ENCODE results near the gene ACTA2. TPM values are rescaled to one million over a fixed set of nuclear protein-coding genes. Genes with fewer than 3 reads are reported as not detected.

Gene ACTA2
- total and polyA plus RNA-seq, 7 donors = 39.6 to 73.1 (median 56.6) TPM

GRCh38 chr10:88989423-88989822 is 36.9 kb upstream of the ACTA2 start:
- 47 to 64% (median 60%) methylated on average over 2 of the region's 2 CpGs for WGBS, 3 donors
- intact Hi-C loops (cut with DNase I) = loop anchor here in 1 of 2 donors (2.0 to 5.0 kb wide), 2 partner anchors 55 to 152 kb away; no protein-coding TSS in a partner anchor
- H3K4me3 ChIP-seq = peak overlapping the region; percentile 92

GRCh38 chr10:88987840-88988239 is 35.3 kb upstream of the ACTA2 start:
- H3K4me3 ChIP-seq = no peak overlapping the region
- no peak overlapping the region for H3K27ac ChIP-seq
- no peaks in the 10 kb centered on the region for H3K27me3 ChIP-seq (ENCODE audit: insufficient read depth in 3 of 3, low read length in 2 of 3)
- TF ChIP-seq, protein P1, sequence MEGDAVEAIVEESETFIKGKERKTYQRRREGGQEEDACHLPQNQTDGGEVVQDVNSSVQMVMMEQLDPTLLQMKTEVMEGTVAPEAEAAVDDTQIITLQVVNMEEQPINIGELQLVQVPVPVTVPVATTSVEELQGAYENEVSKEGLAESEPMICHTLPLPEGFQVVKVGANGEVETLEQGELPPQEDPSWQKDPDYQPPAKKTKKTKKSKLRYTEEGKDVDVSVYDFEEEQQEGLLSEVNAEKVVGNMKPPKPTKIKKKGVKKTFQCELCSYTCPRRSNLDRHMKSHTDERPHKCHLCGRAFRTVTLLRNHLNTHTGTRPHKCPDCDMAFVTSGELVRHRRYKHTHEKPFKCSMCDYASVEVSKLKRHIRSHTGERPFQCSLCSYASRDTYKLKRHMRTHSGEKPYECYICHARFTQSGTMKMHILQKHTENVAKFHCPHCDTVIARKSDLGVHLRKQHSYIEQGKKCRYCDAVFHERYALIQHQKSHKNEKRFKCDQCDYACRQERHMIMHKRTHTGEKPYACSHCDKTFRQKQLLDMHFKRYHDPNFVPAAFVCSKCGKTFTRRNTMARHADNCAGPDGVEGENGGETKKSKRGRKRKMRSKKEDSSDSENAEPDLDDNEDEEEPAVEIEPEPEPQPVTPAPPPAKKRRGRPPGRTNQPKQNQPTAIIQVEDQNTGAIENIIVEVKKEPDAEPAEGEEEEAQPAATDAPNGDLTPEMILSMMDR (IDR thresholded peaks at IDR 0.05) = no peak
- H3K36me3 ChIP-seq (ENCODE audit: insufficient read depth in 1 of 2, low read depth in 1 of 2) = no peaks in the 10 kb centered on the region
- DNase-seq (no peak), ATAC-seq (no peak)
- 47 to 83% (median 54%) methylated on average over 2 of the region's 2 CpGs for WGBS, 3 donors
- no peaks in the 10 kb centered on the region for H3K9me3 ChIP-seq
- intact Hi-C loops (cut with DNase I) = loop anchor here in 1 of 2 donors (2.0 to 5.0 kb wide), 2 partner anchors 53 to 151 kb away; no protein-coding TSS in a partner anchor
- no peaks in the 10 kb centered on the region for H3K4me1 ChIP-seq

More at GRCh38 chr10:88989423-88989822, 36.9 kb upstream of the ACTA2 start:
- no peak for ATAC-seq
- peak overlapping the region; percentile 79 for H3K27ac ChIP-seq
- no peak for DNase-seq
- H3K27me3 ChIP-seq (ENCODE audit: insufficient read depth in 3 of 3, low read length in 2 of 3) = no peaks in the 10 kb centered on the region
- H3K36me3 ChIP-seq (ENCODE audit: insufficient read depth in 1 of 2, low read depth in 1 of 2) = no peaks in the 10 kb centered on the region
- H3K4me1 ChIP-seq = peaks cover 1% of the 10 kb centered on the region
- TF ChIP-seq, protein P1 (IDR thresholded peaks at IDR 0.05) = no peak
- no peaks in the 10 kb centered on the region for H3K9me3 ChIP-seq

- H3K27ac ChIP-seq = no peak overlapping the region
- intact Hi-C loops (cut with DNase I) = loop anchor here in 1 of 2 donors (5.0 kb wide), 1 partner anchor 150 kb away; no protein-coding TSS in a partner anchor
- H3K4me1 ChIP-seq = no peaks in the 10 kb centered on the region
These were observed 34.7 kb upstream of the ACTA2 start for GRCh38 chr10:88987243-88987725.

DNA sequence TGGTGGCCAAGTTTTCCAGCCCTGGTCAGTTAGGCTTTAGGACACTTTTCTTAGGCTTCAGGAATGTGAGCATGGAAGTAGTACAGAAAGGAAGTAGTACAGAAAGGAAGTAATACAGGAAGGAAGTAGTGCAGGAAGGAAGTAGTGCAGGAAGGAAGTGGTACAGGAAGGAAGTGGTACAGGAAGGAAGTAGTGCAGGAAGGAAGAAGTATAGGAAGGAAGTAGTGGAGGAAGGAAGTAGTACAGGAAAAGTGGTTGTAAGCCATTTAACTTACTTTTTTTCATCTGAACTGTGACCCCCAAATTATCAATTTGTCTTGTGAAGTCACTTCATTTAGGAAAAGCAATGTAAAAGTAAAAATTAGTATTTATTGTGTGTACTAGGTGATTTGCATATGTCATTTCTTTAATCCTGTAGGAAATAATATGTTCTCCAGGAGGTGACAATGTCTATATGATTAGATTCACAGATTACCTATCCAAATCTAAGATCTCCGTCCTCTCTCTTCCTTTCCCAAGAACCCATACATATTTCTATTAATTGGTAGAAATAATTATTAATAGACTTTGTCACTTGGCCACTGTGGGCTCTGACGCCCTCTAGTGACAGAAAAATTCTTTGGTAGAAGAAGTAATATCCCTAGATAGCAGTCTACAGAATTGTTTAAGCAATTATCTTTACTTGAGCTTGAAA is 34.1 kb upstream of the ACTA2 start:
- H3K4me3 ChIP-seq = no peak overlapping the region
- TF ChIP-seq, protein P1 (IDR thresholded peaks at IDR 0.05) = peak; percentile 76
- intact Hi-C loops (cut with DNase I) = loop anchor here in 1 of 2 donors (5.0 kb wide), 1 partner anchor 149 kb away; no protein-coding TSS in a partner anchor
- no peaks in the 10 kb centered on the region for H3K27me3 ChIP-seq (ENCODE audit: insufficient read depth in 3 of 3, low read length in 2 of 3)
- no peak for ATAC-seq
- WGBS, 3 donors = 9 to 23% (median 21%) methylated on average over 2 of the region's 2 CpGs
- H3K36me3 ChIP-seq (ENCODE audit: insufficient read depth in 1 of 2, low read depth in 1 of 2) = no peaks in the 10 kb centered on the region
- no peak overlapping the region for H3K27ac ChIP-seq
- H3K4me1 ChIP-seq = no peaks in the 10 kb centered on the region
- no peaks in the 10 kb centered on the region for H3K9me3 ChIP-seq
- DNase-seq = no peak

More at GRCh38 chr10:88987243-88987725, 34.7 kb upstream of the ACTA2 start:
- Histone ChIP-seq H3K36me3 (ENCODE audit: insufficient read depth in 1 of 2, low read depth in 1 of 2) (no peaks in the 10 kb centered on the region), H3K9me3 (no peaks in the 10 kb centered on the region), H3K4me3 (no peak overlapping the region), H3K27me3 (ENCODE audit: insufficient read depth in 3 of 3, low read length in 2 of 3) (no peaks in the 10 kb centered on the region)
- no peak for DNase-seq
- ATAC-seq = no peak
- TF ChIP-seq, protein P1 (IDR thresholded peaks at IDR 0.05) = no peak
